GM23248 (cell line): ENCODE measurements around the gene GDI1.

Experiments
- EZH2 ChIP-seq: fragments of 200-600 bp; sonication (generic); IDR thresholded peaks from 2 replicates; pipeline ENCODE4 v1.6.1; 2018; ENCODE audit warnings: antibody characterized with exemption, mild to moderate bottlenecking; ENCODE audit not compliant: insufficient read depth, poor library complexity, severe bottlenecking
- EZH2phosphoT487 ChIP-seq: fragments of 200-600 bp; sonication (generic); IDR thresholded peaks from 2 replicates; pipeline ENCODE4 v1.6.1; 2018; ENCODE audit warnings: antibody characterized with exemption, moderate library complexity, mild to moderate bottlenecking, low read depth; ENCODE audit not compliant: insufficient read depth

- TF ChIP-seq EZH2 (no peak), EZH2phosphoT487 (no peak)
Measured at GRCh38 chrX:154435171-154435733, 1.7 kb upstream of the GDI1 start.
